A549 (cell line): ENCODE data around the gene DIP2C. TPM values are rescaled to one million over a fixed set of nuclear protein-coding genes. Genes with fewer than 3 reads are reported as not detected.

Experiments used
- ATAC-seq, 2 experiments: fragments of 200-7000 bp in 1 of 2; fragments of >200 bp in 1 of 2; cut with Nextera tagmentation in 1 of 2; cut with Tn5 transposase in 1 of 2; 3 replicates each; pipeline versions ENCODE4 v1.8.0 to v1.9.1; 2018 to 2020; ENCODE audit warnings: mild to moderate bottlenecking in 1 of 2, moderate library complexity in 1 of 2
- CTCF ChIA-PET: fragments of 300-600 bp; sonication (Branson Sonifier 250); formaldehyde crosslinking; extraction: SDS; loops from one replicate; lab custom pipeline; 2021; ENCODE audit warnings: antibody characterized with exemption, inconsistent platforms; lab: Yijun Ruan, JAX
- POLR2A ChIA-PET: fragments of 350-600 bp; formaldehyde crosslinking; extraction: SDS; loops from one replicate; lab custom pipeline; 2021; ENCODE audit warnings: antibody characterized with exemption, inconsistent platforms; lab: Yijun Ruan, JAX
- DNase-seq, 2 experiments: peaks; one replicate each; pipeline versions ENCODE4 v3.0.0 to v3.0.0-alpha.2; 2011 to 2016; ENCODE audit warnings: low read depth in 1 of 2, low spot score in 1 of 2
- FAIRE-seq: peaks from 2 replicates; lab custom pipeline; 2011; peaks lifted over from hg19 to GRCh38; lab: Jason Lieb, UNC
- H3K27ac ChIP-seq, 2 experiments: fragments of >200 bp; sonication (Bioruptor Twin); formaldehyde crosslinking; 3 replicates each; pipeline ENCODE4 v1.5.1; 2016 to 2017
- H3K4me1 ChIP-seq: fragments of >200 bp; sonication (Bioruptor Twin); formaldehyde crosslinking; 3 replicates; pipeline ENCODE4 v1.6.1; 2016
- H3K4me2 ChIP-seq: fragments of >200 bp; sonication (Bioruptor Twin); formaldehyde crosslinking; 3 replicates; pipeline ENCODE4 v1.6.1; 2016
- H3K4me3 ChIP-seq: fragments of >200 bp; sonication (Bioruptor Twin); formaldehyde crosslinking; 3 replicates; pipeline ENCODE4 v1.5.1; 2016
- H3K9me3 ChIP-seq: fragments of >200 bp; sonication (Bioruptor Twin); formaldehyde crosslinking; 3 replicates; pipeline ENCODE4 v1.6.1; 2016
- BHLHE40 ChIP-seq: IDR thresholded peaks from 2 replicates; pipeline ENCODE4 v1.6.1; 2012; ENCODE audit warnings: low read depth, low read length, inconsistent platforms
- CBX2 ChIP-seq: fragments of 200-600 bp; sonication (generic); IDR thresholded peaks from 2 replicates; pipeline ENCODE4 v1.6.1; 2016; ENCODE audit warnings: low read depth, mild to moderate bottlenecking, borderline replicate concordance
- CHD4 ChIP-seq: fragments of 200-600 bp; sonication (generic); IDR thresholded peaks from 2 replicates; pipeline ENCODE4 v1.6.1; 2016; ENCODE audit warnings: antibody characterized with exemption, mild to moderate bottlenecking, borderline replicate concordance
- EHMT2 ChIP-seq: fragments of 200-600 bp; sonication (generic); IDR thresholded peaks from 2 replicates; pipeline ENCODE4 v1.6.1; 2016; ENCODE audit warnings: antibody characterized with exemption, low read depth, mild to moderate bottlenecking, moderate library complexity
- ESRRA ChIP-seq: fragments of 150-350 bp; IDR thresholded peaks from 2 replicates; pipeline ENCODE4 v1.6.1; 2014; ENCODE audit warnings: mild to moderate bottlenecking, low read length, borderline replicate concordance
- HOXA7 ChIP-seq: fragments of 250-450 bp; sonication (Bioruptor Pico); IDR thresholded peaks from 2 replicates; pipeline ENCODE4 v1.5.0; 2020; ENCODE audit warnings: mild to moderate bottlenecking, moderate library complexity
- KDM1A ChIP-seq: fragments of 200-600 bp; sonication (generic); IDR thresholded peaks from 2 replicates; pipeline ENCODE4 v1.6.1; 2016; ENCODE audit warnings: low read depth, mild to moderate bottlenecking
- KDM5A ChIP-seq: fragments of 200-600 bp; sonication (generic); IDR thresholded peaks from 2 replicates; pipeline ENCODE4 v1.6.1; 2016; ENCODE audit warnings: antibody characterized with exemption, mild to moderate bottlenecking
- MAFK ChIP-seq: fragments of 450-650 bp; IDR thresholded peaks from 2 replicates; pipeline ENCODE4 v1.6.1; 2014; ENCODE audit not compliant: partially characterized antibody
- MAZ ChIP-seq: fragments of 150-350 bp; IDR thresholded peaks from 2 replicates; pipeline ENCODE4 v1.6.1; 2014; ENCODE audit warnings: antibody characterized with exemption, low read depth, low read length, borderline replicate concordance
- MYC ChIP-seq: IDR thresholded peaks from 2 replicates; pipeline ENCODE4 v1.6.1; 2012; ENCODE audit warnings: mild to moderate bottlenecking, inconsistent platforms, low read length, improper control_type of control experiment, borderline replicate concordance
- NFE2L2 ChIP-seq: fragments of 150-350 bp; conservative IDR thresholded peaks from 2 replicates; pipeline ENCODE4 v1.6.1; 2014; ENCODE audit warnings: low read length
- NPAS2 ChIP-seq: fragments of 250-450 bp; sonication (Bioruptor Pico); IDR thresholded peaks from 2 replicates; pipeline ENCODE4 v1.8.0; 2022; ENCODE audit warnings: mild to moderate bottlenecking, moderate library complexity, borderline replicate concordance
- NR3C1 ChIP-seq: fragments of >200 bp; sonication (Bioruptor Twin); formaldehyde crosslinking; IDR thresholded peaks from 3 replicates; pipeline ENCODE4 v1.6.1; 2017
- PHF8 ChIP-seq: fragments of 200-600 bp; sonication (generic); IDR thresholded peaks from 2 replicates; pipeline ENCODE4 v1.6.1; 2016; ENCODE audit warnings: low read depth, mild to moderate bottlenecking, antibody characterized with exemption, moderate library complexity, borderline replicate concordance
- POLR2AphosphoS2 ChIP-seq: conservative IDR thresholded peaks from 2 replicates; pipeline ENCODE4 v1.6.1; 2012; ENCODE audit warnings: low read length, improper control_type of control experiment, inconsistent platforms
- RAD21 ChIP-seq, 2 experiments: fragments of >200 bp in 1 of 2; sonication (Bioruptor Twin) in 1 of 2; formaldehyde crosslinking in 1 of 2; IDR thresholded peaks in 1 of 2; conservative IDR thresholded peaks in 1 of 2; 2 replicates in 1 of 2; 3 replicates in 1 of 2; pipeline ENCODE4 v1.6.1; 2012 to 2018; ENCODE audit warnings: inconsistent platforms in 1 of 2
- RARB ChIP-seq: fragments of 250-450 bp; sonication (Bioruptor Pico); IDR thresholded peaks from 2 replicates; pipeline ENCODE4 v1.8.0; 2021; ENCODE audit warnings: mild to moderate bottlenecking, moderate library complexity
- RFX5 ChIP-seq: fragments of 450-650 bp; IDR thresholded peaks from 2 replicates; pipeline ENCODE4 v1.7.1; 2014; ENCODE audit warnings: antibody characterized with exemption, mild to moderate bottlenecking, moderate library complexity
- RNF2 ChIP-seq: fragments of 200-600 bp; sonication (generic); IDR thresholded peaks from 2 replicates; pipeline ENCODE4 v1.6.1; 2016; ENCODE audit warnings: low read depth, mild to moderate bottlenecking, antibody characterized with exemption, moderate library complexity, borderline replicate concordance
- SMC3 ChIP-seq: fragments of >200 bp; sonication (Bioruptor Twin); formaldehyde crosslinking; IDR thresholded peaks from 3 replicates; pipeline ENCODE4 v1.6.1; 2018; ENCODE audit warnings: inconsistent platforms
- SREBF2 ChIP-seq: fragments of 450-650 bp; IDR thresholded peaks from 2 replicates; pipeline ENCODE4 v1.6.1; 2014; ENCODE audit warnings: mild to moderate bottlenecking, moderate library complexity
- TFCP2L1 ChIP-seq: fragments of 250-450 bp; sonication (Bioruptor Pico); IDR thresholded peaks from 2 replicates; pipeline ENCODE4 v1.5.0; 2021; ENCODE audit warnings: mild to moderate bottlenecking
- ZNF302 ChIP-seq: fragments of 250-450 bp; sonication (Bioruptor Pico); IDR thresholded peaks from 2 replicates; pipeline ENCODE4 v1.9.0; 2021; ENCODE audit warnings: inconsistent platforms, mild to moderate bottlenecking, moderate library complexity
- WGBS: methylation state at CpG from one replicate; pipeline ENCODE4 v1.1.6; 2017; ENCODE audit errors: missing lambda C conversion rate; 5-methylcytosine and 5-hydroxymethylcytosine counted together
- polyA plus RNA-seq, 4 experiments: library from polyadenylated mRNA; depleted of rRNA in 3 of 4; stranded (reverse); fragments of >200 nt; fragmentation: RNase III in 1 of 4; extraction: RNeasy Plus Mini Kit Qiagen cat#74134 plus additional on column Dnase treatment in 1 of 4; gene quantifications; 2 replicates in 3 of 4; 3 replicates in 1 of 4; pipeline ENCODE4 v1.2.3, GENCODE V29; 2011 to 2017
- TF ChIP-seq, protein P1 (sequence below): fragments of 450-650 bp; IDR thresholded peaks from 2 replicates; pipeline ENCODE4 v1.6.1; 2014; ENCODE audit warnings: antibody characterized with exemption
- TF ChIP-seq, protein P2 (sequence below): fragments of >200 bp; sonication (Bioruptor Twin); formaldehyde crosslinking; IDR thresholded peaks from 3 replicates; pipeline ENCODE4 v1.5.1; 2016
- TF ChIP-seq, protein P3 (sequence below): IDR thresholded peaks from 2 replicates; pipeline ENCODE4 v1.6.1; 2012
- TF ChIP-seq, protein P4 (sequence below): fragments of 250-450 bp; sonication (Bioruptor Pico); IDR thresholded peaks from 2 replicates; pipeline ENCODE4 v1.5.0; 2021; ENCODE audit warnings: mild to moderate bottlenecking, moderate library complexity, borderline replicate concordance
- TF ChIP-seq, protein P5 (sequence below): fragments of 250-450 bp; sonication (Bioruptor Pico); IDR thresholded peaks from 2 replicates; pipeline ENCODE4 v1.5.0; 2020; ENCODE audit warnings: low read depth, mild to moderate bottlenecking, moderate library complexity

DIP2C gene
- polyA plus RNA-seq, 2 of the 4 experiments (the other 2 are of a cell fraction), result 3.7 to 5.0 TPM

DNA sequence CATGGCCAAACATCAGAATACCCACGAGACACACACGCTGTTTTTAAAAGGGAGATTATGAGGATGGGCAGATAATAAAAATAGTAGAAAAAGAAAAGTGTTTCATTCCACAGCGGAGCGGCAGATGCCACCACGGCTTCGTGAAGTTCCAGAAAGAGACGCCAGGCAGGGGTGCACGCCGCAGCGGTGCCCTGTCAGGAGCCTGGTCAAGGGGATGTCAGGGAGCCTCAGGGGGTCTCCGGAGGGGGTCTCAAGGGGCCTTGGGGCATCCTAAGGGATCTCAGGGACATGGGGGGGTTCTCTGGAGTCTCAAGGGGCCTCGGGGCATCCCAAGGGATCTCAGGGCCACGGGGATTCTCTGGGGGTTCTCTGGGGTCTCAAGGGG is 300.8 kb downstream of the DIP2C start:
- DNase-seq (no peak), ATAC-seq (no peak), FAIRE-seq (no peak)
- ChIA-PET POLR2A (no interaction called here), CTCF (interaction anchor here (0.9 kb wide), 1 partner anchor 401 kb away, joined by 3 read pairs; no protein-coding TSS in a partner anchor)
- H3K27ac ChIP-seq, result no peak overlapping the region
- no peaks in the 10 kb centered on the region for H3K9me3 ChIP-seq
- TF ChIP-seq TFCP2L1 (CRISPR knock-in tag), result no peak
- no peak for TF ChIP-seq RARB (CRISPR knock-in tag)
- TF ChIP-seq, protein P1, sequence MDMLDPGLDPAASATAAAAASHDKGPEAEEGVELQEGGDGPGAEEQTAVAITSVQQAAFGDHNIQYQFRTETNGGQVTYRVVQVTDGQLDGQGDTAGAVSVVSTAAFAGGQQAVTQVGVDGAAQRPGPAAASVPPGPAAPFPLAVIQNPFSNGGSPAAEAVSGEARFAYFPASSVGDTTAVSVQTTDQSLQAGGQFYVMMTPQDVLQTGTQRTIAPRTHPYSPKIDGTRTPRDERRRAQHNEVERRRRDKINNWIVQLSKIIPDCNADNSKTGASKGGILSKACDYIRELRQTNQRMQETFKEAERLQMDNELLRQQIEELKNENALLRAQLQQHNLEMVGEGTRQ, result no peak
- TF ChIP-seq, protein P2, sequence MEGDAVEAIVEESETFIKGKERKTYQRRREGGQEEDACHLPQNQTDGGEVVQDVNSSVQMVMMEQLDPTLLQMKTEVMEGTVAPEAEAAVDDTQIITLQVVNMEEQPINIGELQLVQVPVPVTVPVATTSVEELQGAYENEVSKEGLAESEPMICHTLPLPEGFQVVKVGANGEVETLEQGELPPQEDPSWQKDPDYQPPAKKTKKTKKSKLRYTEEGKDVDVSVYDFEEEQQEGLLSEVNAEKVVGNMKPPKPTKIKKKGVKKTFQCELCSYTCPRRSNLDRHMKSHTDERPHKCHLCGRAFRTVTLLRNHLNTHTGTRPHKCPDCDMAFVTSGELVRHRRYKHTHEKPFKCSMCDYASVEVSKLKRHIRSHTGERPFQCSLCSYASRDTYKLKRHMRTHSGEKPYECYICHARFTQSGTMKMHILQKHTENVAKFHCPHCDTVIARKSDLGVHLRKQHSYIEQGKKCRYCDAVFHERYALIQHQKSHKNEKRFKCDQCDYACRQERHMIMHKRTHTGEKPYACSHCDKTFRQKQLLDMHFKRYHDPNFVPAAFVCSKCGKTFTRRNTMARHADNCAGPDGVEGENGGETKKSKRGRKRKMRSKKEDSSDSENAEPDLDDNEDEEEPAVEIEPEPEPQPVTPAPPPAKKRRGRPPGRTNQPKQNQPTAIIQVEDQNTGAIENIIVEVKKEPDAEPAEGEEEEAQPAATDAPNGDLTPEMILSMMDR, result no peak
- TF ChIP-seq, protein P3, sequence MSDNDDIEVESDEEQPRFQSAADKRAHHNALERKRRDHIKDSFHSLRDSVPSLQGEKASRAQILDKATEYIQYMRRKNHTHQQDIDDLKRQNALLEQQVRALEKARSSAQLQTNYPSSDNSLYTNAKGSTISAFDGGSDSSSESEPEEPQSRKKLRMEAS, result no peak
- TF ChIP-seq POLR2AphosphoS2, result no peak
- no peak for TF ChIP-seq MAFK
- TF ChIP-seq SMC3, result no peak
- TF ChIP-seq EHMT2, result no peak
- TF ChIP-seq PHF8, result no peak
- TF ChIP-seq MAZ, result no peak
- no peak for TF ChIP-seq CHD4
- TF ChIP-seq KDM1A, result no peak
- TF ChIP-seq MYC, result no peak
- TF ChIP-seq, protein P4, sequence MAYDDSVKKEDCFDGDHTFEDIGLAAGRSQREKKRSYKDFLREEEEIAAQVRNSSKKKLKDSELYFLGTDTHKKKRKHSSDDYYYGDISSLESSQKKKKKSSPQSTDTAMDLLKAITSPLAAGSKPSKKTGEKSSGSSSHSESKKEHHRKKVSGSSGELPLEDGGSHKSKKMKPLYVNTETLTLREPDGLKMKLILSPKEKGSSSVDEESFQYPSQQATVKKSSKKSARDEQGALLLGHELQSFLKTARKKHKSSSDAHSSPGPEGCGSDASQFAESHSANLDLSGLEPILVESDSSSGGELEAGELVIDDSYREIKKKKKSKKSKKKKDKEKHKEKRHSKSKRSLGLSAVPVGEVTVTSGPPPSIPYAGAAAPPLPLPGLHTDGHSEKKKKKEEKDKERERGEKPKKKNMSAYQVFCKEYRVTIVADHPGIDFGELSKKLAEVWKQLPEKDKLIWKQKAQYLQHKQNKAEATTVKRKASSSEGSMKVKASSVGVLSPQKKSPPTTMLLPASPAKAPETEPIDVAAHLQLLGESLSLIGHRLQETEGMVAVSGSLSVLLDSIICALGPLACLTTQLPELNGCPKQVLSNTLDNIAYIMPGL (CRISPR knock-in tag), result no peak
- no peak for TF ChIP-seq RAD21 (conservative IDR thresholded peaks at IDR 0.05 in 1 of 2, IDR thresholded peaks at IDR 0.05 in 1 of 2)
- no peak for TF ChIP-seq NPAS2 (CRISPR knock-in tag)
- H3K4me2 ChIP-seq, result no peak overlapping the region
- H3K4me3 ChIP-seq, result no peak overlapping the region
- WGBS, result 76% methylated on average over 10 of the region's 13 CpGs
- no peaks in the 10 kb centered on the region for H3K4me1 ChIP-seq

DNA sequence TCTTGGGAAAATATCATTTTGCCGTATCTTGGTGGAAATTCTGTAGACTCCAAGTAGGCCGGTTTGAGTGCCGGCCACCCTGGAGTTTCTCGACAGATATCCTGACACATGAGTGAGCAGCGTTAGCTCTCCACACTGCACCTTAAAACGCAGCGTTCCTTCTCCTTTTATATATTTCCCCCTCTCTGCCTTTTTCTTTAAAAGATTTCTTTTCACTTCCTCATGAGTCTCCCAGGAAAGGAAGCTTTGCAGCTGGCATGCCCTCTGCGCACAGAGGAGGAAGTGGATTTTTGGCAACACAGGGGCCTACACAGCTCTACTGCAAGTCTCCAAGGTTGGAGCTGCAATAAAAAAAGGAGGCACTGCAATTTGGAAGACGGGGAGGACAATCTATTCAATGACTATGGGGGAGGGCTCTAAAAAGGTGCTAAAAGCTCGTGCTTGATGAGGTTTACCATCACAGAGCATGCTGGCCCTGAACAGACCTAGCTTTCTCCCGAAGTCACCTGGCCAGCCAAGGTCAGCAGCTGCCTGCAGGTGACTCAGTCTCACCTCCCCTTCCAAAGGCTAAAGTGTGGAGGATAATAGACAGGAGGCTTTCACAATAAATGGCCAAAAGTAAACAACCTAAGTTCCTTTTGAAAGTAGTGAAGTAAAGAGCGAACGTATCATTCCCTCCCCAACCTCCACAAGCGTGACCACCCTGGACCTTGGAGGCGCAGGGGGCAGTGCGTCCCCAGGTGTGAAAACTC is 301.4 kb downstream of the DIP2C start:
- POLR2A ChIA-PET, result no interaction called here
- CTCF ChIA-PET, result interaction anchor here (0.9 kb wide), 1 partner anchor 401 kb away, joined by 3 read pairs; no protein-coding TSS in a partner anchor
- no peaks in the 10 kb centered on the region for H3K9me3 ChIP-seq
- H3K4me3 ChIP-seq, result no peak overlapping the region
- FAIRE-seq, result no peak
- no peak for ATAC-seq
- 89% methylated on average over 16 of the region's 16 CpGs for WGBS
- H3K4me1 ChIP-seq, result no peaks in the 10 kb centered on the region
- H3K27ac ChIP-seq, result no peak overlapping the region
- no peak overlapping the region for H3K4me2 ChIP-seq
- DNase-seq, result no peak
- TF ChIP-seq BHLHE40 (no peak), SREBF2 (no peak), KDM5A (no peak), KDM1A (no peak), NPAS2 (CRISPR knock-in tag) (no peak), NFE2L2 (no peak), TFCP2L1 (CRISPR knock-in tag) (no peak), HOXA7 (CRISPR knock-in tag) (no peak), RNF2 (no peak), CBX2 (no peak), MAZ (no peak), ESRRA (no peak), ZNF302 (CRISPR knock-in tag) (no peak), RFX5 (no peak), NR3C1 (no peak)
- TF ChIP-seq, protein P5, sequence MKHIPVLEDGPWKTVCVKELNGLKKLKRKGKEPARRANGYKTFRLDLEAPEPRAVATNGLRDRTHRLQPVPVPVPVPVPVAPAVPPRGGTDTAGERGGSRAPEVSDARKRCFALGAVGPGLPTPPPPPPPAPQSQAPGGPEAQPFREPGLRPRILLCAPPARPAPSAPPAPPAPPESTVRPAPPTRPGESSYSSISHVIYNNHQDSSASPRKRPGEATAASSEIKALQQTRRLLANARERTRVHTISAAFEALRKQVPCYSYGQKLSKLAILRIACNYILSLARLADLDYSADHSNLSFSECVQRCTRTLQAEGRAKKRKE (CRISPR knock-in tag), result no peak
- TF ChIP-seq, protein P2, result no peak
